H1 (cell line): ENCODE data around the gene PRDM1. TPM values are rescaled to one million over a fixed set of nuclear protein-coding genes. Genes with fewer than 3 reads are reported as not detected.

Source experiments
- CTCF ChIA-PET: fragments of 300-600 bp; sonication (Branson Sonifier 250); formaldehyde crosslinking; loops from one replicate; lab custom pipeline; 2021; ENCODE audit not compliant: partially characterized antibody; lab: Charles Lee
- POLR2A ChIA-PET: fragments of 300-600 bp; sonication (Branson Sonifier 250); formaldehyde crosslinking; loops from one replicate; lab custom pipeline; 2021; ENCODE audit warnings: inconsistent platforms; ENCODE audit not compliant: partially characterized antibody; lab: Charles Lee
- DNase-seq, 2 experiments: peaks; one replicate each; pipeline versions ENCODE4 v3.0.0 to v3.0.0-alpha.2; 2010 to 2022; ENCODE audit warnings: low spot score in 2 of 2, low read depth in 1 of 2, mixed read lengths in 1 of 2
- FAIRE-seq: peaks from 2 replicates; lab custom pipeline; 2011; peaks lifted over from hg19 to GRCh38; lab: Jason Lieb, UNC
- H2AFZ ChIP-seq: 2 replicates; pipeline ENCODE4 v1.8.1; 2012; ENCODE audit warnings: low read length, inconsistent platforms
- H2AK5ac ChIP-seq: 2 replicates; pipeline ENCODE4 v1.6.1; 2013; ENCODE audit warnings: low read depth, low read length
- H2BK120ac ChIP-seq: replicated peaks from 2 replicates; pipeline ENCODE3; 2013; ENCODE audit warnings: low read depth, low read length, inconsistent platforms
- H2BK12ac ChIP-seq: 2 replicates; pipeline ENCODE4 v1.6.1; 2013; ENCODE audit warnings: low read depth, low read length
- H2BK15ac ChIP-seq: 2 replicates; pipeline ENCODE4 v1.6.1; 2013; ENCODE audit warnings: low read length
- H2BK20ac ChIP-seq: 2 replicates; pipeline ENCODE4 v1.6.1; 2013; ENCODE audit warnings: low read length
- H2BK5ac ChIP-seq: 2 replicates; pipeline ENCODE4 v1.6.1; 2013; ENCODE audit warnings: low read depth, low read length
- H3K14ac ChIP-seq: 2 replicates; pipeline ENCODE4 v1.6.1; 2013; ENCODE audit warnings: inconsistent platforms; ENCODE audit not compliant: insufficient read length
- H3K18ac ChIP-seq: 2 replicates; pipeline ENCODE4 v1.6.1; 2013; ENCODE audit warnings: low read length; ENCODE audit errors: extremely low read depth
- H3K23ac ChIP-seq: 2 replicates; pipeline ENCODE4 v1.6.1; 2013; ENCODE audit warnings: inconsistent platforms; ENCODE audit not compliant: insufficient read length
- H3K23me2 ChIP-seq: 2 replicates; pipeline ENCODE4 v1.6.1; 2013; ENCODE audit warnings: low read depth, low read length
- H3K27ac ChIP-seq: 2 replicates; pipeline ENCODE4 v1.6.1; 2011; ENCODE audit warnings: low read depth, low read length, inconsistent platforms
- H3K27me3 ChIP-seq, 4 experiments: replicated peaks in 1 of 4; 1 replicate in 1 of 4; 2 replicates in 3 of 4; pipeline versions ENCODE4 v1.6.1 to v1.8.1; 2011 to 2013; ENCODE audit warnings: low read length in 3 of 4, mild to moderate bottlenecking in 3 of 4, inconsistent platforms in 2 of 4, mixed read lengths in 2 of 4, moderate library complexity in 1 of 4; ENCODE audit not compliant: control insufficient read depth in 3 of 4, insufficient read depth in 3 of 4; ENCODE audit errors: extremely low read depth in 1 of 4
- H3K36me3 ChIP-seq, 4 experiments: 2 replicates each; pipeline versions ENCODE4 v1.6.1 to v1.8.1; 2011 to 2013; ENCODE audit warnings: mild to moderate bottlenecking in 4 of 4, low read length in 3 of 4, moderate library complexity in 2 of 4, control low read depth in 1 of 4, inconsistent platforms in 1 of 4; ENCODE audit not compliant: insufficient read depth in 4 of 4, control insufficient read depth in 2 of 4
- H3K4ac ChIP-seq: replicated peaks from 2 replicates; pipeline ENCODE3; 2013; ENCODE audit warnings: low read length, low read depth, mixed read lengths, inconsistent platforms; ENCODE audit not compliant: insufficient read length
- H3K4me1 ChIP-seq, 4 experiments: replicated peaks in 1 of 4; 1 replicate in 1 of 4; 2 replicates in 3 of 4; pipeline versions ENCODE4 v1.6.1 to v1.8.1; 2011 to 2013; ENCODE audit warnings: low read length in 3 of 4, inconsistent platforms in 2 of 4, mixed read lengths in 1 of 4; ENCODE audit not compliant: insufficient read depth in 4 of 4, control insufficient read depth in 3 of 4
- H3K4me2 ChIP-seq, 2 experiments: 2 replicates each; pipeline versions ENCODE4 v1.6.1 to v1.8.1; 2011 to 2013; ENCODE audit warnings: low read depth in 2 of 2, low read length in 2 of 2, control low read depth in 1 of 2, inconsistent platforms in 1 of 2, mild to moderate bottlenecking in 1 of 2; ENCODE audit not compliant: insufficient read depth in 1 of 2
- H3K4me3 ChIP-seq, 4 experiments: fragments of 200-600, 300-600 bp in 1 of 4; sonication (generic), shearing (Covaris generic), sonication (Bioruptor Twin) in 1 of 4; 2 replicates each; pipeline versions ENCODE4 v1.5.1 to v1.8.1; 2011 to 2016; ENCODE audit warnings: low read length in 4 of 4, low read depth in 3 of 4, control low read depth in 2 of 4, inconsistent platforms in 2 of 4, mild to moderate bottlenecking in 2 of 4, mixed read lengths in 1 of 4, moderate library complexity in 1 of 4; ENCODE audit not compliant: insufficient read depth in 2 of 4; ENCODE audit errors: extremely low read depth in 1 of 4
- H3K56ac ChIP-seq: replicated peaks from 2 replicates; pipeline ENCODE3; 2013; ENCODE audit warnings: low read depth, mild to moderate bottlenecking, mixed read lengths, low read length, inconsistent platforms; ENCODE audit not compliant: insufficient read length
- H3K79me1 ChIP-seq: 2 replicates; pipeline ENCODE4 v1.6.1; 2013; ENCODE audit warnings: low read depth, low read length, control low read depth
- H3K79me2 ChIP-seq, 2 experiments: 2 replicates each; pipeline versions ENCODE4 v1.6.1 to v1.8.1; 2012 to 2013; ENCODE audit warnings: low read length in 2 of 2, mild to moderate bottlenecking in 2 of 2, inconsistent platforms in 1 of 2; ENCODE audit not compliant: insufficient read depth in 2 of 2, control insufficient read depth in 1 of 2
- H3K9ac ChIP-seq, 4 experiments: replicated peaks in 1 of 4; 1 replicate in 1 of 4; 2 replicates in 3 of 4; pipeline versions ENCODE4 v1.6.1 to v1.8.1; 2011 to 2013; ENCODE audit warnings: low read depth in 3 of 4, low read length in 3 of 4, control low read depth in 2 of 4, mild to moderate bottlenecking in 2 of 4, moderate library complexity in 2 of 4, inconsistent platforms in 1 of 4; ENCODE audit errors: extremely low read depth in 1 of 4
- H3K9me3 ChIP-seq, 2 experiments: 2 replicates each; pipeline versions ENCODE4 v1.6.1 to v1.8.1; 2012 to 2013; ENCODE audit warnings: mild to moderate bottlenecking in 2 of 2, moderate library complexity in 2 of 2, control low read depth in 1 of 2, inconsistent platforms in 1 of 2, low read depth in 1 of 2, low read length in 1 of 2, mixed read lengths in 1 of 2; ENCODE audit not compliant: insufficient read depth in 2 of 2
- H4K20me1 ChIP-seq, 2 experiments: replicated peaks in 1 of 2; 2 replicates each; pipeline versions ENCODE3 to v1.8.1; 2011 to 2013; ENCODE audit warnings: inconsistent platforms in 2 of 2, low read length in 2 of 2, mild to moderate bottlenecking in 1 of 2; ENCODE audit not compliant: insufficient read depth in 2 of 2, control insufficient read depth in 1 of 2
- H4K5ac ChIP-seq: 2 replicates; pipeline ENCODE4 v1.6.1; 2013; ENCODE audit warnings: low read length, low read depth, mixed read lengths, inconsistent platforms; ENCODE audit not compliant: insufficient read length
- H4K8ac ChIP-seq: 2 replicates; pipeline ENCODE4 v1.8.0; 2013; ENCODE audit warnings: mild to moderate bottlenecking, moderate library complexity, low read length, inconsistent platforms; ENCODE audit not compliant: insufficient read depth; ENCODE audit errors: extremely low read depth
- H4K91ac ChIP-seq: replicated peaks from 2 replicates; pipeline ENCODE3; 2013; ENCODE audit warnings: low read length, mixed read lengths, inconsistent platforms; ENCODE audit not compliant: insufficient read length
- ATF2 ChIP-seq: IDR thresholded peaks from 2 replicates; pipeline ENCODE4 v1.6.1; 2012; ENCODE audit warnings: low read length, inconsistent platforms
- BCL11A ChIP-seq, 2 experiments: IDR thresholded peaks; one replicate each; pipeline ENCODE4 v1.6.1; 2011; ENCODE audit warnings: low read depth in 2 of 2, low read length in 2 of 2, mild to moderate bottlenecking in 2 of 2
- CHD1 ChIP-seq: IDR thresholded peaks from 2 replicates; pipeline ENCODE4 v1.6.1; 2012; ENCODE audit warnings: low read depth, low read length, improper control_type of control experiment
- CREB1 ChIP-seq: IDR thresholded peaks from 2 replicates; pipeline ENCODE4 v1.6.1; 2012; ENCODE audit warnings: inconsistent platforms
- EGR1 ChIP-seq: IDR thresholded peaks from 2 replicates; pipeline ENCODE4 v1.6.1; 2011; ENCODE audit warnings: low read depth, low read length, borderline replicate concordance
- EP300 ChIP-seq, 2 experiments: IDR thresholded peaks; 1 replicate in 1 of 2; 2 replicates in 1 of 2; pipeline ENCODE4 v1.6.1; 2011 to 2012; ENCODE audit warnings: low read depth in 2 of 2, low read length in 2 of 2, mild to moderate bottlenecking in 2 of 2, borderline replicate concordance in 1 of 2, inconsistent platforms in 1 of 2, moderate library complexity in 1 of 2
- GABPA ChIP-seq: IDR thresholded peaks from 2 replicates; pipeline ENCODE4 v1.6.1; 2011; ENCODE audit warnings: mild to moderate bottlenecking, low read length, moderate library complexity, borderline replicate concordance; ENCODE audit not compliant: insufficient read depth
- HDAC6 ChIP-seq: IDR thresholded peaks from one replicate; pipeline ENCODE4 v1.7.1; 2012; ENCODE audit warnings: low read depth, mild to moderate bottlenecking, inconsistent platforms, low read length, moderate library complexity
- KDM4A ChIP-seq: IDR thresholded peaks from one replicate; pipeline ENCODE4 v1.7.1; 2012; ENCODE audit warnings: low read depth, mild to moderate bottlenecking, moderate library complexity, low read length, inconsistent platforms; ENCODE audit not compliant: severe bottlenecking
- TEAD4 ChIP-seq: IDR thresholded peaks from 2 replicates; pipeline ENCODE4 v1.6.1; 2012; ENCODE audit warnings: low read depth, low read length, inconsistent platforms, mixed read lengths
- YY1 ChIP-seq: IDR thresholded peaks from 2 replicates; pipeline ENCODE4 v1.6.1; 2011; ENCODE audit warnings: low read depth, mild to moderate bottlenecking, low read length
- ZNF274 ChIP-seq: IDR thresholded peaks from 2 replicates; pipeline ENCODE4 v1.7.0; 2012; ENCODE audit warnings: low read length, borderline replicate concordance; ENCODE audit errors: extremely low read depth
- WGBS, 2 experiments: shearing (Covaris generic) in 1 of 2; methylation state at CpG; one replicate each; pipeline versions ENCODE4 v1.1.6 to v1.1.7; 2013 to 2015; ENCODE audit warnings: low lambda C conversion rate in 2 of 2, mixed read lengths in 2 of 2, inconsistent platforms in 1 of 2, low coverage in 1 of 2, missing lambda C conversion rate in 1 of 2; ENCODE audit not compliant: insufficient replicate concordance in 2 of 2, insufficient coverage in 1 of 2, insufficient read length in 1 of 2; ENCODE audit errors: extremely low coverage in 1 of 2, missing lambda C conversion rate in 1 of 2; 5-methylcytosine and 5-hydroxymethylcytosine counted together
- polyA plus RNA-seq, 7 experiments: library from polyadenylated mRNA; depleted of rRNA in 3 of 7; stranded (reverse) in 5 of 7; unstranded in 2 of 7; fragments of >200 nt in 5 of 7; fragments of 200-250 nt in 2 of 7; gene quantifications; 1 replicate in 5 of 7; 2 replicates in 1 of 7; 4 replicates in 1 of 7; pipeline versions ENCODE4 v1.2.1 to v1.2.3, GENCODE V29; 2011 to 2013; ENCODE audit warnings: missing spikeins in 2 of 7, mixed read lengths in 2 of 7
- total RNA-seq: library from RNA; stranded (reverse); fragmentation: NEBNext Ultra II Directional; extraction: Animal tissue kit (Norgen Biotek cat#: 25700); gene quantifications from 2 replicates; pipeline ENCODE4 v1.2.1, GENCODE V29; 2021

The PRDM1 gene
- total and polyA plus RNA-seq, 2 of the 8 experiments (the other 6 are each of a cell fraction or from before 2014, with no cell fraction given) = 0.21 to 0.74 TPM

GRCh38 chr6:106077881-106078280 is 8.3 kb upstream of the PRDM1 start:
- Histone ChIP-seq H2BK20ac (no peak overlapping the region), H3K23me2 (no peaks in the 10 kb centered on the region), H2AK5ac (no peak overlapping the region)
- TF ChIP-seq EP300 (IDR thresholded peaks at IDR 0.05; ENCODE audit: borderline replicate concordance in 1 of 2, low read depth in 2 of 2, low read length in 2 of 2) (no peak), YY1 (no peak), ZNF274 (no peak), ATF2 (no peak), CREB1 (no peak), HDAC6 (no peak), EGR1 (no peak), BCL11A (IDR thresholded peaks at IDR 0.05; ENCODE audit: low read depth in 2 of 2, low read length in 2 of 2) (no peak), GABPA (no peak), KDM4A (no peak), CHD1 (no peak), TEAD4 (no peak)

More at GRCh38 chr6:106077881-106078280, 8.3 kb upstream of the PRDM1 start:
- Histone ChIP-seq H3K36me3 (no peaks in the 10 kb centered on the region), H3K4ac (no peak overlapping the region), H3K4me3 (no peak overlapping the region), H3K27ac (no peak overlapping the region), H3K79me1 (no peaks in the 10 kb centered on the region), H3K56ac (no peak overlapping the region), H3K79me2 (no peaks in the 10 kb centered on the region), H4K5ac (no peak overlapping the region), H4K8ac (no peak overlapping the region), H4K91ac (no peak overlapping the region), H3K18ac (no peak overlapping the region), H3K14ac (no peak overlapping the region), H2BK12ac (no peak overlapping the region), H2AFZ (no peak overlapping the region), H2BK15ac (no peak overlapping the region), H3K27me3 (no peaks in the 10 kb centered on the region), H3K23ac (no peak overlapping the region), H4K20me1 (no peaks in the 10 kb centered on the region), H2BK5ac (no peak overlapping the region), H2BK120ac (no peak overlapping the region), H3K9ac (no peak overlapping the region), H3K4me1 (peaks cover 0 to 7% (median 2%) of the 10 kb centered on the region in 4 experiments; a peak in 2 of 7 replicates), H3K4me2 (no peak overlapping the region), H3K9me3 (no peaks in the 10 kb centered on the region)
- WGBS, 2 experiments = 77% methylated on average over 5 of the region's 5 CpGs; no CpG with 5 or more reads in 1 of the 2 experiments
- DNase-seq (no peak), FAIRE-seq (no peak)
- POLR2A ChIA-PET = no interaction called here
- CTCF ChIA-PET = interaction anchor here (2.7 kb wide), 1 partner anchor 8 kb away, joined by 8 read pairs; no protein-coding TSS in a partner anchor
